ENCODE results near the gene NHLH2.

GRCh38 chr1:115874904-115875303 lies 34.0 kb upstream of the NHLH2 start:
- TF ChIP-seq POLR2A (IDR thresholded peaks at IDR 0.05): no peak
- TF ChIP-seq CTCF (IDR thresholded peaks at IDR 0.05): no peak

All from heart left ventricle (tissue), 13 donors.